WTC11 (cell line): ENCODE measurements around the gene EP300. TPM values are rescaled to one million over a fixed set of nuclear protein-coding genes. Genes with fewer than 3 reads are reported as not detected.
"Not testable (repeated sequence)": the region's sequence is repeated elsewhere in the genome, so short reads cannot be mapped to it uniquely, and the experiment has no call there.

Experiments
- ATAC-seq: fragments of 200-7000 bp; cut with Tn5 transposase; 2 replicates; pipeline ENCODE4 v1.10.0; 2021; ENCODE audit warnings: mild to moderate bottlenecking, moderate library complexity
- CTCF ChIA-PET: fragments of 300-600 bp; sonication (Branson Sonifier 250); formaldehyde crosslinking; loops from one replicate; lab custom pipeline; 2021; ENCODE audit warnings: antibody characterized with exemption; lab: Charles Lee
- POLR2A ChIA-PET: fragments of 350-600 bp; sonication (Branson Sonifier 250); formaldehyde crosslinking; loops from one replicate; lab custom pipeline; 2021; ENCODE audit warnings: antibody characterized with exemption; lab: Charles Lee
- DNase-seq: peaks from one replicate; pipeline ENCODE4 v3.0.0; 2021; ENCODE audit warnings: low spot score
- H3K27ac Mint-ChIP-seq: 2 replicates; pipeline ENCODE4 v1.8.0; 2021; ENCODE audit warnings: mixed read lengths
- H3K27me3 Mint-ChIP-seq: 2 replicates; pipeline ENCODE4 v1.8.0; 2021; ENCODE audit warnings: low read depth, mild to moderate bottlenecking, moderate library complexity, mixed read lengths
- H3K36me3 Mint-ChIP-seq: 2 replicates; pipeline ENCODE4 v1.8.0; 2021; ENCODE audit warnings: mixed read lengths
- H3K4me1 Mint-ChIP-seq: 2 replicates; pipeline ENCODE4 v1.8.0; 2022; ENCODE audit warnings: mixed read lengths
- H3K4me3 Mint-ChIP-seq: 2 replicates; pipeline ENCODE4 v1.8.0; 2021; ENCODE audit warnings: mild to moderate bottlenecking, moderate library complexity, mixed read lengths
- H3K9me3 Mint-ChIP-seq: 2 replicates; pipeline ENCODE4 v1.8.0; 2021; ENCODE audit warnings: mixed read lengths
- E2F4 ChIP-seq: sonication (generic); formaldehyde crosslinking; IDR thresholded peaks from 2 replicates; pipeline ENCODE4 v1.8.1; 2022; ENCODE audit warnings: low read depth, mild to moderate bottlenecking, moderate library complexity, missing genetic modification reagents, borderline replicate concordance
- ESRRA ChIP-seq: sonication (generic); formaldehyde crosslinking; IDR thresholded peaks from 2 replicates; pipeline ENCODE4 v1.8.1; 2022; ENCODE audit warnings: mild to moderate bottlenecking, missing genetic modification reagents, borderline replicate concordance
- FOXJ3 ChIP-seq: sonication (generic); formaldehyde crosslinking; IDR thresholded peaks from 2 replicates; pipeline ENCODE4 v1.9.0; 2021; ENCODE audit warnings: missing genetic modification reagents, mild to moderate bottlenecking, borderline replicate concordance
- FOXK1 ChIP-seq: sonication (generic); formaldehyde crosslinking; IDR thresholded peaks from 2 replicates; pipeline ENCODE4 v1.8.0; 2022; ENCODE audit warnings: mild to moderate bottlenecking, moderate library complexity, missing genetic modification reagents
- GRHL2 ChIP-seq: fragments of 250-450 bp; sonication (Bioruptor Pico); IDR thresholded peaks from 2 replicates; pipeline ENCODE4 v1.8.0; 2022; ENCODE audit warnings: mild to moderate bottlenecking, moderate library complexity; ENCODE audit not compliant: insufficient replicate concordance, severe bottlenecking
- GTF2I ChIP-seq: fragments of 250-450 bp; sonication (Bioruptor Pico); conservative IDR thresholded peaks from 2 replicates; pipeline ENCODE4 v1.4.0; 2021; ENCODE audit warnings: mild to moderate bottlenecking
- HMGA2 ChIP-seq: fragments of 250-450 bp; sonication (Bioruptor Pico); IDR thresholded peaks from 2 replicates; pipeline ENCODE4 v1.4.0; 2021; ENCODE audit warnings: mild to moderate bottlenecking, moderate library complexity
- JUN ChIP-seq: sonication (generic); formaldehyde crosslinking; IDR thresholded peaks from 2 replicates; pipeline ENCODE4 v1.8.0; 2023; ENCODE audit warnings: mild to moderate bottlenecking, missing genetic modification reagents
- KAT7 ChIP-seq: sonication (generic); formaldehyde crosslinking; IDR thresholded peaks from 2 replicates; pipeline ENCODE4 v1.8.1; 2023; ENCODE audit warnings: missing genetic modification reagents, mild to moderate bottlenecking, borderline replicate concordance
- NR2C2 ChIP-seq: sonication (generic); formaldehyde crosslinking; IDR thresholded peaks from 2 replicates; pipeline ENCODE4 v1.8.0; 2022; ENCODE audit warnings: mild to moderate bottlenecking, missing genetic modification reagents
- NR3C1 ChIP-seq: sonication (generic); formaldehyde crosslinking; conservative IDR thresholded peaks from 2 replicates; pipeline ENCODE4 v1.8.1; 2023; ENCODE audit warnings: low read depth, mild to moderate bottlenecking, missing genetic modification reagents
- OVOL2 ChIP-seq: fragments of 250-450 bp; sonication (Bioruptor Pico); IDR thresholded peaks from 2 replicates; pipeline ENCODE4 v1.9.0; 2021; ENCODE audit warnings: mild to moderate bottlenecking, borderline replicate concordance
- PRRX2 ChIP-seq: fragments of 250-450 bp; sonication (Bioruptor Pico); IDR thresholded peaks from 2 replicates; pipeline ENCODE4 v1.8.0; 2021; ENCODE audit warnings: mild to moderate bottlenecking
- ZNF263 ChIP-seq: sonication (generic); formaldehyde crosslinking; IDR thresholded peaks from 2 replicates; pipeline ENCODE4 v1.8.1; 2022; ENCODE audit warnings: low read depth, mild to moderate bottlenecking, moderate library complexity, missing genetic modification reagents
- ZNF396 ChIP-seq: fragments of 250-450 bp; sonication (Bioruptor Pico); IDR thresholded peaks from 2 replicates; pipeline ENCODE4 v1.8.0; 2021; ENCODE audit warnings: mild to moderate bottlenecking, moderate library complexity, borderline replicate concordance
- ZNF671 ChIP-seq: fragments of 250-450 bp; sonication (Bioruptor Pico); IDR thresholded peaks from 2 replicates; pipeline ENCODE4 v1.8.0; 2021; ENCODE audit warnings: mild to moderate bottlenecking
- total RNA-seq: library from RNA; stranded (reverse); gene quantifications from 3 replicates; pipeline ENCODE4 v1.2.3, GENCODE V29; 2021
- TF ChIP-seq, protein P1 (sequence below): fragments of 250-450 bp; sonication (Bioruptor Pico); IDR thresholded peaks from 2 replicates; pipeline ENCODE4 v1.9.0; 2021; ENCODE audit warnings: mild to moderate bottlenecking
- TF ChIP-seq, protein P2 (sequence below): sonication (generic); formaldehyde crosslinking; conservative IDR thresholded peaks from 2 replicates; pipeline ENCODE4 v1.8.1; 2022; ENCODE audit warnings: mild to moderate bottlenecking, missing genetic modification reagents
- TF ChIP-seq, protein P3 (sequence below): sonication (generic); formaldehyde crosslinking; IDR thresholded peaks from 2 replicates; pipeline ENCODE4 v1.8.1; 2022; ENCODE audit warnings: missing genetic modification reagents, borderline replicate concordance
- TF ChIP-seq, protein P4 (sequence below): fragments of 250-450 bp; sonication (Bioruptor Pico); IDR thresholded peaks from 2 replicates; pipeline ENCODE4 v1.8.0; 2021; ENCODE audit warnings: mild to moderate bottlenecking

EP300 gene
- total RNA-seq, 1 experiment from 2014 or later: 97.1 TPM

DNA sequence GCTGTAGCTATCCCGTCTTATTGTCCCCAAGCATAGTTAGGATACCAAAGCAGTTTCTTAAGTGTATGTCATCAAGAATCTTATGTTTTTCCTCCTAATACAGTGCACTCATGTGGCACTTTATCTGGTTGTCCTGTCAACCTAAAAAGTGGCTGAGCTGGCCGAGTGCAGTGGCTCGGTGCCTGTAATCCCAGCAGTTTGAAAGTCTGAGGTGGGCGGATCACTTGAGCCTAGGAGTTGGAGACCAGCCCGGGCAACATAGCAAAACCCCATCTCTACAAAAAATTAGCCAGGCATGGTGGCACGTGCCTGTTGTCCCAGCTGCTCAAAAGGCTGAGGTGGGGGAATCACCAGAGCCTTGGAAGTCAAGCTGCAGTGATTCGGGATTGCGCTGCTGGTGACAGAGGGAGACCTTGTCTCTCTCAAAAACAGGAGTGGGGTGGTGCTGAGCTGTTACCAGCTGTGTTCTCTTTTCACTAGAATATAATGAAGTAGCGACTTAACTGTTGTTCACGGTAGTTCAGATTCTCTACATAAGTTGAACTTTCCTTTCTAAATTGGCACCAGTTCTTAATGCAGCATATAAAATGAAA lies 48.1 kb downstream of the EP300 start (continued):
- TF ChIP-seq NR2C2 (CRISPR knock-in tag) (no peak), E2F4 (CRISPR knock-in tag) (no peak), OVOL2 (CRISPR knock-in tag) (no peak), ZNF396 (CRISPR knock-in tag) (no peak)
- TF ChIP-seq, protein P1, sequence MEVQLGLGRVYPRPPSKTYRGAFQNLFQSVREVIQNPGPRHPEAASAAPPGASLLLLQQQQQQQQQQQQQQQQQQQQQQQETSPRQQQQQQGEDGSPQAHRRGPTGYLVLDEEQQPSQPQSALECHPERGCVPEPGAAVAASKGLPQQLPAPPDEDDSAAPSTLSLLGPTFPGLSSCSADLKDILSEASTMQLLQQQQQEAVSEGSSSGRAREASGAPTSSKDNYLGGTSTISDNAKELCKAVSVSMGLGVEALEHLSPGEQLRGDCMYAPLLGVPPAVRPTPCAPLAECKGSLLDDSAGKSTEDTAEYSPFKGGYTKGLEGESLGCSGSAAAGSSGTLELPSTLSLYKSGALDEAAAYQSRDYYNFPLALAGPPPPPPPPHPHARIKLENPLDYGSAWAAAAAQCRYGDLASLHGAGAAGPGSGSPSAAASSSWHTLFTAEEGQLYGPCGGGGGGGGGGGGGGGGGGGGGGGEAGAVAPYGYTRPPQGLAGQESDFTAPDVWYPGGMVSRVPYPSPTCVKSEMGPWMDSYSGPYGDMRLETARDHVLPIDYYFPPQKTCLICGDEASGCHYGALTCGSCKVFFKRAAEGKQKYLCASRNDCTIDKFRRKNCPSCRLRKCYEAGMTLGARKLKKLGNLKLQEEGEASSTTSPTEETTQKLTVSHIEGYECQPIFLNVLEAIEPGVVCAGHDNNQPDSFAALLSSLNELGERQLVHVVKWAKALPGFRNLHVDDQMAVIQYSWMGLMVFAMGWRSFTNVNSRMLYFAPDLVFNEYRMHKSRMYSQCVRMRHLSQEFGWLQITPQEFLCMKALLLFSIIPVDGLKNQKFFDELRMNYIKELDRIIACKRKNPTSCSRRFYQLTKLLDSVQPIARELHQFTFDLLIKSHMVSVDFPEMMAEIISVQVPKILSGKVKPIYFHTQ (CRISPR knock-in tag): no peak
- TF ChIP-seq, all 79 proteins: peak for 0

- H3K4me3 Mint-ChIP-seq, H3K9me3 Mint-ChIP-seq, H3K27ac Mint-ChIP-seq, H3K27me3 Mint-ChIP-seq, DNase-seq, H3K4me1 Mint-ChIP-seq, ATAC-seq: not testable (repeated sequence)
- H3K36me3 Mint-ChIP-seq: peaks cover 91% of the 10 kb centered on the region
- ChIA-PET CTCF (interaction anchor here (0.8 kb wide), 1 partner anchor 136 kb away, joined by 4 read pairs; no protein-coding TSS in a partner anchor), POLR2A (interaction anchor here (0.6 to 0.8 kb wide), 4 partner anchors 11 to 606 kb away, joined by 3 to 4 read pairs (median 4); no protein-coding TSS in a partner anchor)
These were observed 53.5 kb downstream of the EP300 start for GRCh38 chr22:41145921-41146320.

DNA sequence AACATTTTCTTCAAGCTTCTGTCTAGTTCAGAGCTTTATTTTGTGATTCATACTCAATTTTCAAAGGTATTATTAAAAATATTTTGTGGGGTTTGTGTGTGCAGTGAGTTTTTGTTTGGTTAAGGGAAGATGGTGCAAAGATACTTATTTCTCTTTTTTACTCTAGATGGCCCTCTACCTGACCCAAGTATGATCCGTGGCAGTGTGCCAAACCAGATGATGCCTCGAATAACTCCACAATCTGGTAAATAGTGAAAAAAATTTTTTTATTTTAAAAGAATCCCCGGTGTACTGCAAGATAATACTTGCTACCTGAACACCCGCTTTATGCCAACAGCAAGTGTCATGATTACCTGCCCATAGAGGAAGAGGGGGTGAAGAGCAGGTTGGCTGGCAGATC lies 54.2 kb downstream of the EP300 start:
- Mint-ChIP-seq H3K4me3 (no peak overlapping the region), H3K4me1 (no peaks in the 10 kb centered on the region), H3K36me3 (peaks cover 92% of the 10 kb centered on the region), H3K27me3 (no peaks in the 10 kb centered on the region), H3K9me3 (no peaks in the 10 kb centered on the region), H3K27ac (no peak overlapping the region)
- ChIA-PET CTCF (interaction anchor here (0.8 kb wide), 1 partner anchor 135 kb away, joined by 4 read pairs; no protein-coding TSS in a partner anchor), POLR2A (interaction anchor here (0.7 to 0.8 kb wide), 2 partner anchors 12 to 314 kb away, joined by 3 read pairs; no protein-coding TSS in a partner anchor)
- TF ChIP-seq ESRRA (CRISPR knock-in tag) (no peak), HMGA2 (CRISPR knock-in tag) (no peak), NR3C1 (CRISPR knock-in tag) (no peak), FOXK1 (CRISPR knock-in tag) (no peak), ZNF671 (CRISPR knock-in tag) (no peak), GTF2I (CRISPR knock-in tag) (no peak), JUN (CRISPR knock-in tag) (no peak), ZNF263 (CRISPR knock-in tag) (no peak), KAT7 (no peak), FOXJ3 (CRISPR knock-in tag) (no peak), OVOL2 (CRISPR knock-in tag) (no peak), NR2C2 (CRISPR knock-in tag) (no peak), GRHL2 (CRISPR knock-in tag) (no peak), PRRX2 (CRISPR knock-in tag) (no peak)
- TF ChIP-seq, protein P2, sequence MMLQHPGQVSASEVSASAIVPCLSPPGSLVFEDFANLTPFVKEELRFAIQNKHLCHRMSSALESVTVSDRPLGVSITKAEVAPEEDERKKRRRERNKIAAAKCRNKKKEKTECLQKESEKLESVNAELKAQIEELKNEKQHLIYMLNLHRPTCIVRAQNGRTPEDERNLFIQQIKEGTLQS (CRISPR knock-in tag): no peak
- TF ChIP-seq, protein P3, sequence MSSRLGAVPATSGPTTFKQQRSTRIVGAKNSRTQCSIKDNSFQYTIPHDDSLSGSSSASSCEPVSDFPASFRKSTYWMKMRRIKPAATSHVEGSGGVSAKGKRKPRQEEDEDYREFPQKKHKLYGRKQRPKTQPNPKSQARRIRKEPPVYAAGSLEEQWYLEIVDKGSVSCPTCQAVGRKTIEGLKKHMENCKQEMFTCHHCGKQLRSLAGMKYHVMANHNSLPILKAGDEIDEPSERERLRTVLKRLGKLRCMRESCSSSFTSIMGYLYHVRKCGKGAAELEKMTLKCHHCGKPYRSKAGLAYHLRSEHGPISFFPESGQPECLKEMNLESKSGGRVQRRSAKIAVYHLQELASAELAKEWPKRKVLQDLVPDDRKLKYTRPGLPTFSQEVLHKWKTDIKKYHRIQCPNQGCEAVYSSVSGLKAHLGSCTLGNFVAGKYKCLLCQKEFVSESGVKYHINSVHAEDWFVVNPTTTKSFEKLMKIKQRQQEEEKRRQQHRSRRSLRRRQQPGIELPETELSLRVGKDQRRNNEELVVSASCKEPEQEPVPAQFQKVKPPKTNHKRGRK: no peak
- TF ChIP-seq, protein P1 (CRISPR knock-in tag): no peak
- TF ChIP-seq, protein P4, sequence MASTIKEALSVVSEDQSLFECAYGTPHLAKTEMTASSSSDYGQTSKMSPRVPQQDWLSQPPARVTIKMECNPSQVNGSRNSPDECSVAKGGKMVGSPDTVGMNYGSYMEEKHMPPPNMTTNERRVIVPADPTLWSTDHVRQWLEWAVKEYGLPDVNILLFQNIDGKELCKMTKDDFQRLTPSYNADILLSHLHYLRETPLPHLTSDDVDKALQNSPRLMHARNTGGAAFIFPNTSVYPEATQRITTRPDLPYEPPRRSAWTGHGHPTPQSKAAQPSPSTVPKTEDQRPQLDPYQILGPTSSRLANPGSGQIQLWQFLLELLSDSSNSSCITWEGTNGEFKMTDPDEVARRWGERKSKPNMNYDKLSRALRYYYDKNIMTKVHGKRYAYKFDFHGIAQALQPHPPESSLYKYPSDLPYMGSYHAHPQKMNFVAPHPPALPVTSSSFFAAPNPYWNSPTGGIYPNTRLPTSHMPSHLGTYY: no peak
- ATAC-seq (no peak), DNase-seq (no peak)
